ENCODE measurements around the gene DUSP6. TPM values are rescaled to one million over a fixed set of nuclear protein-coding genes. Genes with fewer than 3 reads are reported as not detected.

DUSP6 gene
- total and polyA plus RNA-seq, 4 donors = 24.1 to 37.0 (median 35.3) TPM

GRCh38 chr12:89334548-89335169 lies 17.6 kb downstream of the DUSP6 start:
- H3K9me3 ChIP-seq (ENCODE audit: control insufficient read depth in 4 of 4, low read length in 3 of 4) = no peaks in the 10 kb centered on the region
- TF ChIP-seq RAD21 (IDR thresholded peaks at IDR 0.05) (no peak), JUND (IDR thresholded peaks at IDR 0.05) (no peak), CTCF (IDR thresholded peaks at IDR 0.05; ENCODE audit: low read depth, low read length, missing input control) (no peak), RXRA (IDR thresholded peaks at IDR 0.05) (peak in 1 of 2 donors; percentile 11), GABPA (IDR thresholded peaks at IDR 0.05 in 1 of 2, conservative IDR thresholded peaks at IDR 0.05 in 1 of 2) (no peak), FOXA1 (IDR thresholded peaks at IDR 0.05) (no peak), MAX (IDR thresholded peaks at IDR 0.05) (no peak)
- H3K36me3 ChIP-seq (ENCODE audit: control insufficient read depth in 4 of 4, insufficient read depth in 3 of 4, low read depth in 1 of 4, low read length in 3 of 4) = no peaks in the 10 kb centered on the region
- WGBS = 70% methylated on average over 5 of the region's 5 CpGs
- no peak for DNase-seq (ENCODE audit: low spot score)
- no peak overlapping the region for H3K27ac ChIP-seq (ENCODE audit: low read depth in 1 of 2, low read length in 2 of 2)
- no peaks in the 10 kb centered on the region for H3K27me3 ChIP-seq (ENCODE audit: control insufficient read depth in 4 of 4, insufficient read depth in 4 of 4, low read length in 3 of 4)
- no peak overlapping the region for H3K9ac ChIP-seq (ENCODE audit: low read depth in 1 of 2, low read length in 2 of 2)
- no peak overlapping the region for H3K4me3 ChIP-seq (ENCODE audit: low read depth in 1 of 3, low read length in 3 of 3)
- no peaks in the 10 kb centered on the region for H3K4me1 ChIP-seq (ENCODE audit: control insufficient read depth in 4 of 4, insufficient read depth in 4 of 4, low read length in 3 of 4)

GRCh38 chr12:89333564-89334252 lies 18.6 kb downstream of the DUSP6 start:
- Histone ChIP-seq H3K27me3 (ENCODE audit: control insufficient read depth in 4 of 4, insufficient read depth in 4 of 4, low read length in 3 of 4) (no peaks in the 10 kb centered on the region), H3K4me1 (ENCODE audit: control insufficient read depth in 4 of 4, insufficient read depth in 4 of 4, low read length in 3 of 4) (peaks cover 0 to 2% (median 0%) of the 10 kb centered on the region in 4 donors), H3K9ac (ENCODE audit: low read depth in 1 of 2, low read length in 2 of 2) (no peak overlapping the region), H3K4me3 (ENCODE audit: low read depth in 1 of 3, low read length in 3 of 3) (no peak overlapping the region), H3K27ac (ENCODE audit: low read depth in 1 of 2, low read length in 2 of 2) (no peak overlapping the region), H3K9me3 (ENCODE audit: control insufficient read depth in 4 of 4, low read length in 3 of 4) (no peaks in the 10 kb centered on the region), H3K36me3 (ENCODE audit: control insufficient read depth in 4 of 4, insufficient read depth in 3 of 4, low read depth in 1 of 4, low read length in 3 of 4) (no peaks in the 10 kb centered on the region)
- no peak for DNase-seq (ENCODE audit: low spot score)
- 69% methylated on average over 4 of the region's 4 CpGs for WGBS
- peak in 1 of 2 donors; percentile 50 for TF ChIP-seq RAD21 (IDR thresholded peaks at IDR 0.05)
- peak; percentile 60 to 86 for TF ChIP-seq RXRA (IDR thresholded peaks at IDR 0.05)
- TF ChIP-seq NR2F2 (IDR thresholded peaks at IDR 0.05) = peak; percentile 15
- no peak for TF ChIP-seq YY1 (IDR thresholded peaks at IDR 0.05)
- TF ChIP-seq ATF3 (IDR thresholded peaks at IDR 0.05) = no peak
- TF ChIP-seq SP1 (IDR thresholded peaks at IDR 0.05) = peak; percentile 50

GRCh38 chr12:89328151-89329030 lies 23.9 kb downstream of the DUSP6 start:
- Histone ChIP-seq H3K27me3 (ENCODE audit: control insufficient read depth in 4 of 4, insufficient read depth in 4 of 4, low read length in 3 of 4) (no peaks in the 10 kb centered on the region), H3K27ac (ENCODE audit: low read depth in 1 of 2, low read length in 2 of 2) (no peak overlapping the region), H3K36me3 (ENCODE audit: control insufficient read depth in 4 of 4, insufficient read depth in 3 of 4, low read depth in 1 of 4, low read length in 3 of 4) (no peaks in the 10 kb centered on the region), H3K9ac (ENCODE audit: low read depth in 1 of 2, low read length in 2 of 2) (no peak overlapping the region), H3K9me3 (ENCODE audit: control insufficient read depth in 4 of 4, low read length in 3 of 4) (no peaks in the 10 kb centered on the region), H3K4me3 (ENCODE audit: low read depth in 1 of 3, low read length in 3 of 3) (no peak overlapping the region), H3K4me1 (ENCODE audit: control insufficient read depth in 4 of 4, insufficient read depth in 4 of 4, low read length in 3 of 4) (peaks cover 0 to 3% (median 0%) of the 10 kb centered on the region in 4 donors)
- 78% methylated on average over 9 of the region's 9 CpGs for WGBS
- no peak for DNase-seq (ENCODE audit: low spot score)
- TF ChIP-seq FOXA2 (IDR thresholded peaks at IDR 0.05) (no peak), NR2F2 (IDR thresholded peaks at IDR 0.05) (peak; percentile 59)

Data from liver (tissue), 9 donors.